ENCODE measurements around the gene CASZ1. TPM values are rescaled to one million over a fixed set of nuclear protein-coding genes. Genes with fewer than 3 reads are reported as not detected.
A peak's percentile ranks its signal among the peaks of the same experiment; 100 is the strongest.

The CASZ1 gene
- total RNA-seq, 2 experiments from 2014 or later: 3.7 to 4.0 TPM

DNA sequence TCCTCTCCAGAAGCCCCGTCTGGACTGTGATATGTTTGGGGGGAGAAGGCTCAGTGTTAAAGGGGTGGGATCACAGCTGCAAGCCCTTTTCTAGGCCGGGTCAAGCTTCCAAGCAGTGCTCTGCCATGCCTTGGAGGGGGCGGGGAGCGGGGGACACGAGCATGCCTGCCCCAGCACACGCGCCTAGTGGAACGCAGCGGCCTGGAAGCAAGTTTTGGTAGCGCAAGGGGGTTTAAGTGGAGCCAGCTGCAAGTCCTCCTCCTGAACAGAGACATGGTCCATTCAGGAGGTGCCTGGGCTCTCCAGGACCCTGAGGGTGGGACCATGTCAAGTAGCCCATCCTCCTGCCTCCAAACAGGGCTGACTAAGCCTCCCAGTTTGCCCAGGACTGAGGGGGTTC is 112.2 kb downstream of the CASZ1 start:
- no peak overlapping the region for H3K27ac Mint-ChIP-seq
- no peaks in the 10 kb centered on the region for H3K36me3 Mint-ChIP-seq (ENCODE audit: low read depth)
- ChIA-PET POLR2A (no interaction called here), CTCF (no interaction called here)
- no peak overlapping the region for H3K4me3 Mint-ChIP-seq
- no peaks in the 10 kb centered on the region for H3K4me1 Mint-ChIP-seq
- H3K9me3 Mint-ChIP-seq (ENCODE audit: low read depth): no peaks in the 10 kb centered on the region
- no peaks in the 10 kb centered on the region for H3K27me3 Mint-ChIP-seq
- DNase-seq: no peak
- ATAC-seq: no peak
- intact Hi-C loops (cut with DNase I, micrococcal nuclease): no loop called here

DNA sequence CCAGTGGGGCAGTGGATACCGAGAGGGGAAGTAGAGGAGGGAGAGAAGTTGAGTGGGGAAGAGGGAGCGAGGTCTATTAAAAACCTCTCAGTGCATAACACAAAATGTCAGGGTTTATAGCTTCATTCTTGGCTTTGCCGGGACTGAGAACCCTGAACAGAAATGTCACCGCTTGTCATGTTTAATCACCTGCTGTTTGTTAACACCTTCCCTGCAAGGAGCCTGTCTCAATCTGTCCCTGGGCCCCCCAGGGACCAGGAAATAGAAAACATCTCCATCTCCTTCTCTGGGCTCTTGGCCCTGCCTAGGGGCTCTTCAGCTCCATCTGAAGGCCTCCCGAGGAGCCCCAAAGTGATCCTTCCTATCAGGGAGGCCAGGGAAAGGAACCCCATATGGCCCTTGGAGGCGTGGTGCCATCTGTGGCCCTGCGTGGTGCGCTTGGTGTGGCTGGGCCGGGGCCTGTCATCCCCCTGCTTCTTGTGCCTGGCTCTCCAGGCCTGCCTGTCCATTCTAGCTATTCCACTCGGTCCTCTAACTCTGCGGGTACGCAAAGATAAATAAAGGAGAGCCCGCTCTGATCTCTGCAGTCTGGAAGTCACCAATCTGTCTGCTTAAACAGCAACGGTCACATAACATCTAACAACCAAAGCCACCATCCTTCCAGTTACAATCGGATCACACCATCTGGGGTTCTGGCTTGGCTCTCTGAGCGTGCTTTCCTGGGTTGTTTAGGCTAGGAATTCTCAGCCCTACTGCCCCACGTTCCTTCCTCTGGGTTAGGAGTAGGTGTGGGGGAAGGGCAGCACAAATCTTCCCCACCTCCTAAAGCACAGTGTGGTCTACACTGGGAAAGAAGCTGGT is 113.8 kb downstream of the CASZ1 start:
- intact Hi-C loops (cut with DNase I, micrococcal nuclease): no loop called here
- Mint-ChIP-seq H3K36me3 (ENCODE audit: low read depth) (no peaks in the 10 kb centered on the region), H3K4me1 (no peaks in the 10 kb centered on the region), H3K4me3 (no peak overlapping the region), H3K27ac (no peak overlapping the region), H3K27me3 (no peaks in the 10 kb centered on the region), H3K9me3 (ENCODE audit: low read depth) (no peaks in the 10 kb centered on the region)
- CTCF ChIA-PET: no interaction called here
- POLR2A ChIA-PET: no interaction called here
- ATAC-seq (no peak), DNase-seq (no peak)

DNA sequence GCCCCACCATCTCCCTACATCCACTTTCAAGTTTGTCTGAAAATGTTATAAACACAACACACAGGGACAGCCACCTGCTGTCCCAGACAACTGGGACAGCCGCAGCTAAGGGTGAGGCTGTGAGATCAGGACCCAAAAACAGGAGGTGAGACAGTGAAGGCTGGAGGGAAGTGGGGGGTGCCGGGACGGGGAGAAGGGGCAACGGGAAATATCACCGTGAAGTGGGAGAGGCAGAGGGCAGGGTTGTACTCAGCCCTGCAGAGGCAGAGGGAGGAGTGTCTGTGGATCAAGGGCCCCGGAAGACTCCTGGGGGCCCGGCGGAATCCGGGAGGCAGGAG is 114.4 kb downstream of the CASZ1 start:
- DNase-seq: no peak
- H3K9me3 Mint-ChIP-seq (ENCODE audit: low read depth): no peaks in the 10 kb centered on the region
- H3K27me3 Mint-ChIP-seq: no peaks in the 10 kb centered on the region
- no peaks in the 10 kb centered on the region for H3K4me1 Mint-ChIP-seq
- no peak overlapping the region for H3K4me3 Mint-ChIP-seq
- intact Hi-C loops (cut with DNase I, micrococcal nuclease): no loop called here
- no peak for ATAC-seq
- no peaks in the 10 kb centered on the region for H3K36me3 Mint-ChIP-seq (ENCODE audit: low read depth)
- no peak overlapping the region for H3K27ac Mint-ChIP-seq
- ChIA-PET CTCF (no interaction called here), POLR2A (no interaction called here)

DNA sequence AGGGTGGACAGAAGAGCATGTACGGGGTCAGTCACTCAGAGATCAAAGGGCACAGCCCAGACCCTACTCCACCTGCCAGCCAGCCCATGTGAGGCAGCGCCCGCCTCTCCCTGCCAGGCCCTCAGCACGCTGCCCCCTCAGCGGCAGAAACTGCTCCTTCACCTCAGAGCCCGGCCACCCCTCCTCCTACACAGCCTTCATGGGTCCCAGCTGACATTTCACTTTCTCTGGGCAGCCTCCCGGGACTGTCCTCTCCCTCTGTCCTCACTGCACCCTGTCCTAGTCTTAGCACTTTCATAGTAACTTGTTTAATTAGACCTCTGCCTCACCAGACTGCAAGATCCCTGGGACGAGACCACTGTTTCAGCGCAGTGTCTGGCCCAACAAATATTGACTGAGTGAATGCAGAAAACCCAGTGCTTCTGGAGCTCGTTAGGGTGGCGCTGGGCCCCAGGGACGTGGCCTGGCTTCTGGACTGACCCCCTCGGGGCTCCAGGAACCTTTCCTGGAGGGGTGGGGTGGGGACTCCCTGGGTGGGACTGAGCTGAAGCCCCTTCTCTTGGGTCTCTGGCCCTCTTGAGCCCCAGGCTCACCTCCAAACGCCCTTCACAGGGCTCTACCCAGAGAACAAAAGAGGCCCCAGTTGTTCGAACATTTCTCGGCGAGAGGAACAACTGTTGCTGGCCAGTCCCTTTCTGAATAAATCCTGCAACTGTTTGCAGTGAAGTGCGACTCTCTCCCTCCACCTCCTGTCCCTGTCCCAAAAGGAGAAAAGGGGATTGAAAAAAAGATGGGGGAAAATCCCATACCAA is 114.9 kb downstream of the CASZ1 start:
- no peak for ATAC-seq
- H3K4me3 Mint-ChIP-seq: no peak overlapping the region
- DNase-seq: no peak
- intact Hi-C loops (cut with DNase I, micrococcal nuclease): no loop called here
- H3K4me1 Mint-ChIP-seq: no peaks in the 10 kb centered on the region
- H3K36me3 Mint-ChIP-seq (ENCODE audit: low read depth): no peaks in the 10 kb centered on the region
- ChIA-PET POLR2A (no interaction called here), CTCF (no interaction called here)
- no peaks in the 10 kb centered on the region for H3K27me3 Mint-ChIP-seq
- no peaks in the 10 kb centered on the region for H3K9me3 Mint-ChIP-seq (ENCODE audit: low read depth)
- no peak overlapping the region for H3K27ac Mint-ChIP-seq

DNA sequence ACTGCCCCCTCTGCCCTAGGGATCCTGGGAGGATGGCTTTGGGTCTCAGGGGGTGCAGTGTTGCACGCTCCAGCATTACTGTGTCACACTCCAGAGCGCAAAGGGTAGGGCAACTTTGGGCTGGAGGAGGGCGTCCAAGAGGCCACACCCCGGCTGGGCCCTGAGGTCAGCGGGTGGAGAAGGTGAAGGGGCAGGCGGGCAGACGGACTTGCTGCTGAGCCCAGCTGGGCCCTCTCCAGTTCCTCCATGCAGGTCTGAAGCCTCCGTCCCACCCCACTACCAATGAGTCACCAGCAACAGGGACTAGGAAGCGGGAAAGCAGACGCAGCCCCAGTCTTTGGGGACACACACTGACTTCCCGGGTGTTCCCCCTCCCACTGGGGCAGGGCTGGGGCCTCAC is 116.0 kb downstream of the CASZ1 start:
- ATAC-seq (no peak), DNase-seq (no peak)
- Mint-ChIP-seq H3K9me3 (ENCODE audit: low read depth) (no peaks in the 10 kb centered on the region), H3K4me3 (no peak overlapping the region), H3K4me1 (no peaks in the 10 kb centered on the region), H3K27me3 (no peaks in the 10 kb centered on the region), H3K36me3 (ENCODE audit: low read depth) (no peaks in the 10 kb centered on the region), H3K27ac (no peak overlapping the region)
- CTCF ChIA-PET: no interaction called here
- intact Hi-C loops (cut with DNase I, micrococcal nuclease): no loop called here
- POLR2A ChIA-PET: no interaction called here

DNA sequence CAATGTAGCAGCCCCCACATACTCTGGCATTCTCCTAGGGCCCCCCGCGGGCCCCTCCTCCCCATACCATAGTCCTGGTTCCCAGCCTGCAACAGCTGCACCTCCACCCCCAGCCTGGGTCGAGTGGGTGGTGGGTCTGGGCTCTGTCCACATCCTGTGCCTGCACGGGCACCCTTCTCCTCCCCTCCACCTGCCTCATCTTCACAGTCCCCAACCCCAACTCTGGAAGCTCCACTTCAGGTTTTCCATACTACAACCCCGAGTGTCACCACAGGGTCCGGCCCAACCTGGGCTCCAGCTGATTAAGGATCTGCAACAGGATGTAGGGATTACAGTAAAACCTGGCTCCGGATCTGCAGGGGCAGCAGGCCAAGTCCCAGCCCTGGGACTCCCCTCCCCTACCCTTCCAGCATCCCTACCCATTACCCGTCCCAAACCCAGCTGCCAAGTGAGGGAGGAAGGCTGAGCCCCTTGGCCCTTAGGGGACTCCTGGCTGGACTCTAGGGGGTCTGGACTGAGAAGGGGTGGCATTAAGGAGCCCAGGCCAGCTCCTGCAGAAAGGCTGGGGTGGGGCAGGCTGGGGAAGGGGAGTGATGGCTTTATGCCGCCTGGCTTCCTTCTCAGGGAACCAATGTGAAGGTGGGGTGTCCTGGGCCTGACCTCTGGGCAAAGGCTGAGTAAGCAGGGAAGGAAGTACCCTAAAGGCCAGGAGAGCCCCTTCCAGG is 116.8 kb downstream of the CASZ1 start:
- DNase-seq (peak; percentile 29), ATAC-seq (peak; percentile 55)
- CTCF ChIA-PET: interaction anchor here (1.3 kb wide), 1 partner anchor 12 kb away, joined by 5 read pairs; no protein-coding TSS in a partner anchor
- no peaks in the 10 kb centered on the region for H3K36me3 Mint-ChIP-seq (ENCODE audit: low read depth)
- H3K27ac Mint-ChIP-seq: no peak overlapping the region
- H3K9me3 Mint-ChIP-seq (ENCODE audit: low read depth): no peaks in the 10 kb centered on the region
- intact Hi-C loops (cut with DNase I, micrococcal nuclease): no loop called here
- H3K27me3 Mint-ChIP-seq: no peaks in the 10 kb centered on the region
- no peaks in the 10 kb centered on the region for H3K4me1 Mint-ChIP-seq
- POLR2A ChIA-PET: no interaction called here
- H3K4me3 Mint-ChIP-seq: no peak overlapping the region

DNA sequence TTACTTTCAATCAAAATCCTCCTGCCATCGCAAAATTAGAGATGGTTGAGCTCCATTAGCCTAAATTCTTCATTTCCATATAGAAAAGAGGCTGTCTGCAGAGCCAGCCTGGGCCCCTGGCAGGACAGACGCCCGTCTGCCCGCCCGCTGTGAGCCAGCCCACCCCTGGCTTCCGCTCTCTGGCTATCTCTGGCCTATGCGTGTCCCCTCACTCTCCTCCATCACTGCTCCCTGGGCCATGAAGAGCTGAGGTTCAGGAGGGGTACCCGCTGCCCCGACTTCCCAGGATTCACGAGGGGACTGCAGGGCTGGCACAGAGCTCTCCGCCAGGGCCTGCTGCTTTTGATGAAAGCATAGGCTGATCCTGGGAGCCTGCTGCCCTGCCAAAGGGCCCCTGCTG is 117.6 kb downstream of the CASZ1 start:
- intact Hi-C loops (cut with DNase I, micrococcal nuclease): no loop called here
- POLR2A ChIA-PET: no interaction called here
- Mint-ChIP-seq H3K9me3 (ENCODE audit: low read depth) (no peaks in the 10 kb centered on the region), H3K36me3 (ENCODE audit: low read depth) (no peaks in the 10 kb centered on the region), H3K27ac (no peak overlapping the region), H3K4me3 (no peak overlapping the region), H3K4me1 (no peaks in the 10 kb centered on the region), H3K27me3 (no peaks in the 10 kb centered on the region)
- DNase-seq: no peak
- CTCF ChIA-PET: interaction anchor here (1.3 kb wide), 1 partner anchor 13 kb away, joined by 5 read pairs; no protein-coding TSS in a partner anchor
- ATAC-seq: no peak

DNA sequence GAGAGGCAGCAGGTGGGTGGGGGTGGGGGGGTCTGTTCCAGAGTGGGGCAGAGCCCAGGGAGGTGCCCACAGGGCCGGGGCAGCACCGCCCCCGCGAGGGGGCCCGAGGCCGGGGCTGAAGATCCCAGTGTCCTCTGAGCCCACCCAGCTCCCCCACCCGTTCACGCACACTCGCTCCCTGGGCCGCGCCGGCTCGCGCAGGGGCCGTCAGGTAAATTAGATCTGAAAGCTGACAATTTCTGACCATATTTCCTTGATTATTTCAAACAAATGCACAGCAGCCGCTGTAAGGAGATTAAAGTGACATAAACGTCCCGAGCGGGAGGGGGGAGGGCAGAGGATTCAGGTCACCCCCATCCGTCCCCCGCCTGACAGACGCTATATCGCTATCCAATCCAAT is 118.0 kb downstream of the CASZ1 start:
- intact Hi-C loops (cut with DNase I, micrococcal nuclease): no loop called here
- no peaks in the 10 kb centered on the region for H3K4me1 Mint-ChIP-seq
- no peaks in the 10 kb centered on the region for H3K9me3 Mint-ChIP-seq (ENCODE audit: low read depth)
- CTCF ChIA-PET: interaction anchor here (1.3 kb wide), 1 partner anchor 13 kb away, joined by 5 read pairs; no protein-coding TSS in a partner anchor
- no peaks in the 10 kb centered on the region for H3K27me3 Mint-ChIP-seq
- ATAC-seq (no peak), DNase-seq (no peak)
- H3K4me3 Mint-ChIP-seq: no peak overlapping the region
- POLR2A ChIA-PET: no interaction called here
- no peaks in the 10 kb centered on the region for H3K36me3 Mint-ChIP-seq (ENCODE audit: low read depth)
- no peak overlapping the region for H3K27ac Mint-ChIP-seq

DNA sequence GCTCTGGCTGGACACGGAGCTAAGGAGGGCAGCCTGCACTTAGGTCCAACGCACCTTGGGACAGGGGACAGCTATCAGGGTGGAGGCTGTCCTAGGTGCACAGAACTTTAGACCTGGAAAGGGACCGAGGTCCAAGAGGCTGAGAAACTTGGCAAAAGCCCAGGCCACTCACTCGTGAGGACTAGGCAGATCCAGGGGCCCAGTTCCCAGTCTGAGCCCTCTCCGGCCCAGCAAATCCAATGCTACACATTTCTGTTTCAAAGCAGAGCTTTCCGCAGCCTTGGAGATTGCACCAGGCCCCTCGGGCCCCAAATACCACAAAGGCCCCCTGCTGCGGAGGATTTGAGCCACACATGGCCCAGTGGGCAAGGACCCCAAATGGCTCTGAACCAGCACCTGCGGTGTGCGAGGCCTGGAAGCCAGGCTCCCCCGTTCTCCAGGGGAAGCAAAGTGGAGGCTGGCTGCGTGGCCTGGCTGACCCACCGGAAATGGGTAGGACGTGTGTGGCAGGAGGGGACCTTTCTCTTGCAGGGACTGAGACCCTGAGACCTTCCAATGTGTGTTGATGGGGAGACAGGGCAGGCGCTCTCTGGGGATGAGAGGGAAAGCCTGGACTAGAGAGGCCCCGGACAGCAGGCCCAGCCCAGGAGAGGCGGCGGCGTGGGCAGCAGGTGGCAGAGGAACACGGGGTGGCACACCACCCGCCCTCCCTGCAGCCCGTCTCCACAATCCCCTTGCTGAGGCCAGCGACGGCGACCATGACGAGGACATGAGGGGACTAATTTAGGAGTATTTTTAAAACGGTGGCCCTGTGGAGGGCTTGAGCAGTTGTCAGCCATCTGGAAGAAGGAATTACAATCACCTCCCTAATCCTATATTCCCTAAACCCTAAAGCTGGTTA is 118.7 kb downstream of the CASZ1 start:
- CTCF ChIA-PET: interaction anchor here (0.7 kb wide), 1 partner anchor 73 kb away, joined by 3 read pairs; no protein-coding TSS in a partner anchor
- no peaks in the 10 kb centered on the region for H3K36me3 Mint-ChIP-seq (ENCODE audit: low read depth)
- H3K9me3 Mint-ChIP-seq (ENCODE audit: low read depth): no peaks in the 10 kb centered on the region
- H3K27ac Mint-ChIP-seq: no peak overlapping the region
- H3K4me3 Mint-ChIP-seq: no peak overlapping the region
- DNase-seq (no peak), ATAC-seq (no peak)
- intact Hi-C loops (cut with DNase I, micrococcal nuclease): no loop called here
- POLR2A ChIA-PET: no interaction called here
- no peaks in the 10 kb centered on the region for H3K4me1 Mint-ChIP-seq
- H3K27me3 Mint-ChIP-seq: no peaks in the 10 kb centered on the region

DNA sequence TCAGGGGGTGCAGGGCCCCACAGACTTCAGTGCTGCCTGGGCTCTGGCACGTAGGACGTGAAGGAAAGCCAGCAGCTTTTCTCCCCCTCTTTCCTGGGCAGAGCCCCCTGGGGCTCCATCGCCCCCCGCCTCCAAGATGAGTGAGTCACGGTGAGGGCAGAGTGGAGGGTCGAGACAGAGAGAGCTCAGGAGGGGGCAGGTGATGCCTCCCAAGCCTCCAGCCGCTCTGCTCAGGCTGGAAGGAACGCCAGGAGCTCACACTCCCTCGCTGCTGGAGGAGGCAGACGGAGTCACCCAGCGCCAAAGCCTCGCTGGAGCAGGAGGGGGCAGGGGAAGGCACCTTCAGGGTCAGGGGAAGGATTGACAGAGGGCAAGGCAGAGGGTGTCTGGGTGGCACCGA is 119.5 kb downstream of the CASZ1 start:
- intact Hi-C loops (cut with DNase I, micrococcal nuclease): no loop called here
- no peaks in the 10 kb centered on the region for H3K27me3 Mint-ChIP-seq

DNA sequence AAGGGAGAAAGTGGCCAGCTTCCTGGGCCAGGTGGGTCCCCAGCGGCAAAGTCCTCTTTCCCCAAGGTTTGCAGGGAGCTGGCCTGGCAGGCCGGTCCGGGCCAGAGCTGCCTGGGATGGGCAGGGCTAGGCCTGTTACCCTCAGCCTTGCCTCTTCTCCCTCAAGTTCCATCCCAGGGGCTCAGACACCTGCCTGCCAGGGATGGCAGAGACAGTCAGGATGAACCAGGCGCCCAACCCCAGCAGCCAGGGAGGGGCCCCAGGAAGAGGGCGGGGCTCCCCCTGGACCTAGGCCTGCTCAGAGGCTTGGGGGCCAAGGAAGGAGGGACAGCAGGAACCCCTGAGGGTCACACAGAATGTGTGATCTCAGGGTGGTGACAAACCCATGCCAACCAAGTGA is 120.6 kb downstream of the CASZ1 start:
- no peak for DNase-seq
- ATAC-seq: no peak
- POLR2A ChIA-PET: no interaction called here
- H3K4me3 Mint-ChIP-seq: no peak overlapping the region
- no peak overlapping the region for H3K27ac Mint-ChIP-seq
- no peaks in the 10 kb centered on the region for H3K4me1 Mint-ChIP-seq
- H3K9me3 Mint-ChIP-seq (ENCODE audit: low read depth): no peaks in the 10 kb centered on the region
- no peaks in the 10 kb centered on the region for H3K36me3 Mint-ChIP-seq (ENCODE audit: low read depth)
- CTCF ChIA-PET: no interaction called here
- no peaks in the 10 kb centered on the region for H3K27me3 Mint-ChIP-seq
- intact Hi-C loops (cut with DNase I, micrococcal nuclease): no loop called here

More for the DNA sequence above, 119.5 kb downstream of the CASZ1 start:
- DNase-seq (no peak), ATAC-seq (no peak)
- H3K4me1 Mint-ChIP-seq: no peaks in the 10 kb centered on the region
- H3K9me3 Mint-ChIP-seq (ENCODE audit: low read depth): no peaks in the 10 kb centered on the region
- no peaks in the 10 kb centered on the region for H3K36me3 Mint-ChIP-seq (ENCODE audit: low read depth)
- no peak overlapping the region for H3K27ac Mint-ChIP-seq
- no peak overlapping the region for H3K4me3 Mint-ChIP-seq
- POLR2A ChIA-PET: no interaction called here
- CTCF ChIA-PET: interaction anchor here (0.7 kb wide), 1 partner anchor 74 kb away, joined by 3 read pairs; no protein-coding TSS in a partner anchor

Measured in activated CD4-positive, alpha-beta T cell treated with anti-CD3 and anti-CD28 coated beads for 36 hours (primary cell).